GM06990 (cell line): ENCODE data around the gene CUBN.

ENCODE experiments used
- DNase-seq: peaks from one replicate; pipeline ENCODE4 v3.0.0-alpha.2; 2011; ENCODE audit not compliant: insufficient read length; ENCODE audit errors: extremely low read depth
- H3K27me3 ChIP-seq: replicated peaks from 2 replicates; pipeline ENCODE4 v1.6.0; 2011; ENCODE audit warnings: low read length; ENCODE audit not compliant: control insufficient read depth, insufficient read depth
- H3K36me3 ChIP-seq: 2 replicates; pipeline ENCODE4 v1.5.1; 2011; ENCODE audit warnings: low read length; ENCODE audit not compliant: control insufficient read depth, insufficient read depth
- H3K4me3 ChIP-seq: replicated peaks from 2 replicates; pipeline ENCODE4 v1.5.1; 2011; ENCODE audit warnings: low read depth, mild to moderate bottlenecking, control low read depth, low read length
- TF ChIP-seq, protein P1 (sequence below): IDR thresholded peaks from 2 replicates; pipeline ENCODE4 v1.5.1; 2011; ENCODE audit warnings: low read length, control low read depth, mild to moderate bottlenecking, inconsistent platforms; ENCODE audit not compliant: insufficient read depth, poor library complexity, severe bottlenecking

The CUBN gene

DNA sequence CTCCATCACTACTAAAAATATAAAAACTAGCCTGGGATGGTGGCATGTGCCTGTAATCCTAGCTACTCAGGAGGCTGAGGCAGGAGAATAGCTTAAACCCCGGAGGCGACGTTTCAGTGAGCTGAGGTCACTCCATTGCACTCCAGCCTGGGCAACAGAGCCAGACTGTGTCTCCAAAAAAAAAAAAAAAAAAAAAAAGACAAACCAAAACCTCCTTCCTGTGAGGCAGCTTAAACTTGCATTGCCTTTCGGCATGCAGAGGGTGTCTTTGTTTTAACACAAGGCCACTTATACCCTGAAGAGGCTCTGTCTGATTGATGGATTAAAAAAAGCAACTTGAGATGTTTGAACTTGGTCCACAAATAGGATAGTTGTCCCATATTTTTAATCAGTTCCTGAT is 184.0 kb downstream of the CUBN start:
- TF ChIP-seq, protein P1, sequence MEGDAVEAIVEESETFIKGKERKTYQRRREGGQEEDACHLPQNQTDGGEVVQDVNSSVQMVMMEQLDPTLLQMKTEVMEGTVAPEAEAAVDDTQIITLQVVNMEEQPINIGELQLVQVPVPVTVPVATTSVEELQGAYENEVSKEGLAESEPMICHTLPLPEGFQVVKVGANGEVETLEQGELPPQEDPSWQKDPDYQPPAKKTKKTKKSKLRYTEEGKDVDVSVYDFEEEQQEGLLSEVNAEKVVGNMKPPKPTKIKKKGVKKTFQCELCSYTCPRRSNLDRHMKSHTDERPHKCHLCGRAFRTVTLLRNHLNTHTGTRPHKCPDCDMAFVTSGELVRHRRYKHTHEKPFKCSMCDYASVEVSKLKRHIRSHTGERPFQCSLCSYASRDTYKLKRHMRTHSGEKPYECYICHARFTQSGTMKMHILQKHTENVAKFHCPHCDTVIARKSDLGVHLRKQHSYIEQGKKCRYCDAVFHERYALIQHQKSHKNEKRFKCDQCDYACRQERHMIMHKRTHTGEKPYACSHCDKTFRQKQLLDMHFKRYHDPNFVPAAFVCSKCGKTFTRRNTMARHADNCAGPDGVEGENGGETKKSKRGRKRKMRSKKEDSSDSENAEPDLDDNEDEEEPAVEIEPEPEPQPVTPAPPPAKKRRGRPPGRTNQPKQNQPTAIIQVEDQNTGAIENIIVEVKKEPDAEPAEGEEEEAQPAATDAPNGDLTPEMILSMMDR, result no peak
- Histone ChIP-seq H3K36me3 (no peaks in the 10 kb centered on the region), H3K4me3 (no peak overlapping the region), H3K27me3 (no peaks in the 10 kb centered on the region; the same call in 1 of the 2 replicates)
- DNase-seq, result no peak

DNA sequence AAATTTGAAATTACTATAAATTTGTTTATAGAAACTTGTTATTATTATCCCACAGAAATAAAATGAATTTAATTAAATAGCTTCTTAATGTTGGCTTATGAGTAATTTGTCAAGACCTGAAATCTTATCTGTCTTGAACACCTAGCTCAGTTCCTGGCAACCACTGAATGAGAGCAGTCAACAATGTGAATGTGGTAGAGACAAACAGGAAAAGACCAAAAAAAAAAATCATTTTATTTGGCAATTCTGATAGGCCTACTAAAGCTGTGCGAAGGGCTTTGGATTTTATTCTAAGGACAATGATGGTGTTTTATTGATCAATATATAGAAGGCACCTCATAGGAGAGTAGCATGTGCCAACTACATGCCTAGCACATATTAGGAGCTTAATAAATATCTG is 184.6 kb downstream of the CUBN start:
- Histone ChIP-seq H3K27me3 (no peaks in the 10 kb centered on the region; the same call in 1 of the 2 replicates), H3K4me3 (no peak overlapping the region), H3K36me3 (no peaks in the 10 kb centered on the region)
- no peak for DNase-seq
- TF ChIP-seq, protein P1, result no peak

DNA sequence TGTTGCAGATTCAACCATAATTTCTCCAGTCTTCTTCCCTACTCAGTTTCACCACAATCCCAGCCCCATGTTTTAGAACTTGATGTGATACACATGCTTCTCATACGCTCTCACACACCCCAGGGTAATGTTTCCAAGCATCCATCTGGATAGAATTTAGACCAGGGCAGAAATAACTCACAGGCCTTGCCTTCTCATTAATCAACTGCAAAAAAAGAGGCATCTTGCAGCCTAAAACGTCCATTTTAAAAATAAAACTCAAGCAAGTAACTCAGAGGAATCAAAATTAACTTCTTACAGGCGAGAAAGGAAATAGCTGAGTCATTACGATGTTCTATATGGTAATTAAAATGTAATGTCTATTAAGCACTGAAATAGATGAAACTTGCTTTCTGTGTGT is 185.2 kb downstream of the CUBN start:
- DNase-seq, result no peak
- H3K27me3 ChIP-seq, result no peaks in the 10 kb centered on the region; the same call in 1 of the 2 replicates
- no peak overlapping the region for H3K4me3 ChIP-seq
- TF ChIP-seq, protein P1, result no peak
- H3K36me3 ChIP-seq, result no peaks in the 10 kb centered on the region

DNA sequence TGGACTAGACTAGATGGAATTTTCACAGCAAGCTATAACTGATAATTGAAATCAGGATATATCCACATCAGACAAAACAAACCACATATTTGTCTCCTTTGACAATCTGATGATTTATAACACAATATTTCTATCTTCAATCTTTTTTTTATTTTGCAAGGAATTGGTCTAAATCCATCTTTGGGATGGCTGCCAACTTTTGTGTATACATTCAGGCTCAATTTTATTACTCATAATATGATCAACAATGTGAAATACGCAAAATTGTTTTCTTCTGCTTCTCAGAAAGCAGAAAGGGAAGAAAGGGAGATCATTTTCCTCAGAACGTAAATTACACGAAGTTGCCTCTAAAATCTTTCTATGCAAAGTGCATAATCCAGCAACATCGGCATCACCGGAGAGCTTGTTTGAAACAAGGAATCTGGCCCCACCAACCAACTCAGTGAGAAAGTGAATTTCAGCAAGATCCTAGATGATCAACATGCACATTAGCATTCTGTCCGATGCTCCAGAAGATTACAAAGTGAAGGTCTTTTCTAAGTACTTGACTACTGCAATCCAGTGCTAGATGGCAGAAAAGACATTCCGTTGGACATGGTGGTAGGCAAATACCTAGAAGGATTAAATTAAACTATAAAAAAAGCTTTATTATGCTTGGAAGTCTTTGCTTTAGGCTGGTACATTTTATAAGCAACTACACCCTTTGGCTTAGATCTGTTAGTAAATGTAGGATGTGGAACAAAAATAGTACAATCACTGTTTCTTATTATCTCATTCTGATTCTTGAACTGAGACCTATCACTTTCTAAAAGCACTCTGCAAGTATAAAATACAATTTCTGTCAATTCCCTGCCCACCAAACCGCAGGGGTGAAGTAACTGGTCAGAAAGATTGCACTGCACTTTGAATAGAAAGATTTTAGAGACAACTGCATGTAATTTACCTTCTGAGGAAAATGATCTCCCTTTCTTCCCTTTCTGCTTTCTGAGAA is 186.0 kb downstream of the CUBN start:
- no peak for DNase-seq

DNA sequence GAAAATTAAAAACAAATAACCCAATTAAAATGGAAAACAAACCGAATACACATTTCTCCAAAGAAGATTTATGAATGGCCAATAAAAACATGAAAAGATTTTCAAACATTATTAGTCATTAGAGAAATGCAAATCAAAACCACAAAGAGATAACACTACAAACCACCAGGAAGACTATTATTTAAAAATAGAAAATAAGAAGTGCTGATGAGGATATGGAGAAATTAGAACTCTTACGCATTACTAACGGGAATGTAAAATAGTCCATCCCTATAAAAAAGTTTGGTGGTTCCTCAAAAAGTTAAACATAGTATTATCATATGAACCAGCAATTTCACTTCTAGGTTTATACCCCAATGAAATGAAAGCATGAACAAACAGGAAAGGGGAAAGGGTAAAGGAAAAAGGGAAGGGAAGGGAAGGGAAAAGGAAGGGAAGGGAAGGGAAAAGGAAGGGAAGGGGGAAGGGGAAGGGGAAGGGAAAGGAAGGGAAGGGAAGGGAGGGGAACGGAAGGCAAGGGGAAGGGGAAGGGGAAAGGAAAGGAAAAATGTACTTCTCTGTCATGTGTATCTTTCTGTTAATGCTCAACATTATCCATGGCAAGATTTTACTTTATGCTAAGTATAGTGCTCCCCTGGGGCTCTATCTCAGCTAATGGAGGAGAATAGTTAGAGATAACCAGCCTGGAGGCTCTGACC is 187.1 kb downstream of the CUBN start:
- no peak for DNase-seq
- H3K36me3 ChIP-seq, result no peaks in the 10 kb centered on the region
- TF ChIP-seq, protein P1, result no peak
- no peak overlapping the region for H3K4me3 ChIP-seq
- no peaks in the 10 kb centered on the region; the same call in 1 of the 2 replicates for H3K27me3 ChIP-seq

More for the DNA sequence above, 186.0 kb downstream of the CUBN start:
- H3K27me3 ChIP-seq, result no peaks in the 10 kb centered on the region; the same call in 1 of the 2 replicates
- no peak overlapping the region for H3K4me3 ChIP-seq
- TF ChIP-seq, protein P1, result no peak
- H3K36me3 ChIP-seq, result no peaks in the 10 kb centered on the region
